K562 (cell line): ENCODE measurements around the gene MAPT. TPM values are rescaled to one million over a fixed set of nuclear protein-coding genes. Genes with fewer than 3 reads are reported as not detected.

Experiments used
- ELF1 ChIP-seq: fragments of 200-800 bp; sonication (Bioruptor generic); IDR thresholded peaks from 2 replicates; pipeline ENCODE4 v1.6.1; 2016; ENCODE audit warnings: missing genetic modification characterization, missing compliant biosample characterization
- HNRNPH1 ChIP-seq: fragments of 200-400 bp; formaldehyde crosslinking; optimal IDR thresholded peaks from 2 replicates; pipeline ENCODE3; 2017; ENCODE audit warnings: low read depth, mild to moderate bottlenecking, low read length, moderate library complexity
- JUND ChIP-seq, 2 experiments: IDR thresholded peaks; 2 replicates in 1 of 2; 3 replicates in 1 of 2; pipeline ENCODE4 v1.6.1; 2011; ENCODE audit warnings: borderline replicate concordance in 2 of 2, low read depth in 2 of 2, low read length in 2 of 2, improper control_type of control experiment in 1 of 2, missing biosample characterization in 1 of 2, missing genetic modification characterization in 1 of 2, missing genetic modification reagents in 1 of 2
- LCOR ChIP-seq: sonication (generic); formaldehyde crosslinking; IDR thresholded peaks from 2 replicates; pipeline ENCODE4 v1.8.0; 2022; ENCODE audit warnings: mild to moderate bottlenecking, missing genetic modification reagents
- MEF2D ChIP-seq: conservative IDR thresholded peaks from 2 replicates; pipeline ENCODE4 v1.6.1; 2016; ENCODE audit warnings: low read depth, missing genetic modification characterization, missing compliant biosample characterization
- RAD21 ChIP-seq, 2 experiments: fragments of 250-450 bp in 1 of 2; fragments of 450-650 bp in 1 of 2; sonication (Bioruptor Pico) in 1 of 2; formaldehyde crosslinking in 1 of 2; IDR thresholded peaks in 1 of 2; conservative IDR thresholded peaks in 1 of 2; 2 replicates each; pipeline versions ENCODE4 v1.4.0 to v1.8.0; 2020 to 2022; ENCODE audit warnings: mild to moderate bottlenecking in 2 of 2, moderate library complexity in 1 of 2
- SMC3 ChIP-seq: conservative IDR thresholded peaks from 2 replicates; pipeline ENCODE4 v1.6.1; 2011; ENCODE audit warnings: low read depth, low read length, improper control_type of control experiment; ENCODE audit not compliant: insufficient read depth
- WHSC1 ChIP-seq: IDR thresholded peaks from one replicate; pipeline ENCODE4 v1.6.1; 2012; ENCODE audit warnings: low read length, control low read depth, inconsistent platforms
- ZNF143 ChIP-seq: sonication (generic); formaldehyde crosslinking; IDR thresholded peaks from 2 replicates; pipeline ENCODE4 v1.9.0; 2022; ENCODE audit warnings: mild to moderate bottlenecking, missing genetic modification reagents
- polyA plus RNA-seq, 8 experiments: library from polyadenylated mRNA; depleted of rRNA in 4 of 8; stranded (reverse) in 5 of 8; unstranded in 3 of 8; fragments of >200 nt; fragmentation: Nextera tagmentation in 2 of 8; fragmentation: Illumina TruSeq in 1 of 8; extraction: Ambion mirVana in 2 of 8; extraction: Trizol in 1 of 8; gene quantifications; 2 replicates each; pipeline versions ENCODE4 v1.2.1 to v1.2.3, GENCODE V29; 2011 to 2014; ENCODE audit warnings: inconsistent platforms in 1 of 8, missing spikeins in 1 of 8
- total RNA-seq, 7 experiments: library from RNA; depleted of rRNA in 6 of 7; stranded (reverse); fragments of >200 nt in 6 of 7; fragmentation: Illumina TruSeq in 2 of 7; extraction: Trizol in 2 of 7; gene quantifications; 2 replicates each; pipeline versions ENCODE4 v1.2.1 to v1.2.3, GENCODE V29; 2011 to 2021; ENCODE audit warnings: low replicate concordance in 1 of 7
- TF ChIP-seq, protein P1 (sequence below), 2 experiments: fragments of 450-650 bp; formaldehyde crosslinking in 1 of 2; IDR thresholded peaks; 2 replicates each; pipeline versions ENCODE4 v1.4.0 to v1.6.1; 2014 to 2020; ENCODE audit warnings: mild to moderate bottlenecking in 2 of 2, borderline replicate concordance in 1 of 2, low read depth in 1 of 2

The MAPT gene
- total and polyA plus RNA-seq, 9 of the 15 experiments (the other 6 are each of a cell fraction or from before 2014, with no cell fraction given), result 0.04 to 1.1 (median 0.36) TPM

GRCh38 chr17:45852535-45853297, 41.6 kb upstream of the MAPT start (continued):
- peak; percentile 59 for TF ChIP-seq ELF1 (tag)
- no peak for TF ChIP-seq MEF2D (tag)
- TF ChIP-seq ZNF143 (CRISPR knock-in tag), result no peak
- TF ChIP-seq, protein P1, sequence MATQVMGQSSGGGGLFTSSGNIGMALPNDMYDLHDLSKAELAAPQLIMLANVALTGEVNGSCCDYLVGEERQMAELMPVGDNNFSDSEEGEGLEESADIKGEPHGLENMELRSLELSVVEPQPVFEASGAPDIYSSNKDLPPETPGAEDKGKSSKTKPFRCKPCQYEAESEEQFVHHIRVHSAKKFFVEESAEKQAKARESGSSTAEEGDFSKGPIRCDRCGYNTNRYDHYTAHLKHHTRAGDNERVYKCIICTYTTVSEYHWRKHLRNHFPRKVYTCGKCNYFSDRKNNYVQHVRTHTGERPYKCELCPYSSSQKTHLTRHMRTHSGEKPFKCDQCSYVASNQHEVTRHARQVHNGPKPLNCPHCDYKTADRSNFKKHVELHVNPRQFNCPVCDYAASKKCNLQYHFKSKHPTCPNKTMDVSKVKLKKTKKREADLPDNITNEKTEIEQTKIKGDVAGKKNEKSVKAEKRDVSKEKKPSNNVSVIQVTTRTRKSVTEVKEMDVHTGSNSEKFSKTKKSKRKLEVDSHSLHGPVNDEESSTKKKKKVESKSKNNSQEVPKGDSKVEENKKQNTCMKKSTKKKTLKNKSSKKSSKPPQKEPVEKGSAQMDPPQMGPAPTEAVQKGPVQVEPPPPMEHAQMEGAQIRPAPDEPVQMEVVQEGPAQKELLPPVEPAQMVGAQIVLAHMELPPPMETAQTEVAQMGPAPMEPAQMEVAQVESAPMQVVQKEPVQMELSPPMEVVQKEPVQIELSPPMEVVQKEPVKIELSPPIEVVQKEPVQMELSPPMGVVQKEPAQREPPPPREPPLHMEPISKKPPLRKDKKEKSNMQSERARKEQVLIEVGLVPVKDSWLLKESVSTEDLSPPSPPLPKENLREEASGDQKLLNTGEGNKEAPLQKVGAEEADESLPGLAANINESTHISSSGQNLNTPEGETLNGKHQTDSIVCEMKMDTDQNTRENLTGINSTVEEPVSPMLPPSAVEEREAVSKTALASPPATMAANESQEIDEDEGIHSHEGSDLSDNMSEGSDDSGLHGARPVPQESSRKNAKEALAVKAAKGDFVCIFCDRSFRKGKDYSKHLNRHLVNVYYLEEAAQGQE (IDR thresholded peaks at IDR 0.05; ENCODE audit: borderline replicate concordance), result peak; percentile 56; the same call in 1 of the 2 replicates
- TF ChIP-seq, protein P1 (CRISPR knock-in tag; IDR thresholded peaks at IDR 0.05; ENCODE audit: low read depth), result no peak
- TF ChIP-seq JUND (IDR thresholded peaks at IDR 0.05; ENCODE audit: borderline replicate concordance, low read depth, low read length), result 0 out of 2 replicates have a peak, but pooled peaks have one; percentile 11
- no peak for TF ChIP-seq JUND (tag; IDR thresholded peaks at IDR 0.05; ENCODE audit: borderline replicate concordance, low read depth, low read length)
- peak; percentile 72 to 81 for TF ChIP-seq RAD21 (CRISPR knock-in tag; conservative IDR thresholded peaks at IDR 0.05 in 1 of 2, IDR thresholded peaks at IDR 0.05 in 1 of 2)
- TF ChIP-seq HNRNPH1, result no peak
- TF ChIP-seq SMC3, result peak; percentile 70
- TF ChIP-seq WHSC1, result no peak
- peak; percentile 50; the same call in 1 of the 2 replicates for TF ChIP-seq LCOR (CRISPR knock-in tag)
